WTC11 (cell line): ENCODE measurements around the gene CLDN2. TPM values are rescaled to one million over a fixed set of nuclear protein-coding genes. Genes with fewer than 3 reads are reported as not detected.

Source experiments
- AR ChIP-seq: fragments of 250-450 bp; sonication (Bioruptor Pico); IDR thresholded peaks from 2 replicates; pipeline ENCODE4 v1.9.0; 2021; ENCODE audit warnings: mild to moderate bottlenecking
- ATF1 ChIP-seq: sonication (generic); formaldehyde crosslinking; IDR thresholded peaks from 2 replicates; pipeline ENCODE4 v1.8.1; 2023; ENCODE audit warnings: mild to moderate bottlenecking, moderate library complexity, missing genetic modification reagents
- E2F1 ChIP-seq: sonication (generic); formaldehyde crosslinking; IDR thresholded peaks from 2 replicates; pipeline ENCODE4 v1.8.0; 2022; ENCODE audit warnings: mild to moderate bottlenecking, missing genetic modification reagents
- FOXJ3 ChIP-seq: sonication (generic); formaldehyde crosslinking; IDR thresholded peaks from 2 replicates; pipeline ENCODE4 v1.9.0; 2021; ENCODE audit warnings: missing genetic modification reagents, mild to moderate bottlenecking, borderline replicate concordance
- KAT7 ChIP-seq: sonication (generic); formaldehyde crosslinking; IDR thresholded peaks from 2 replicates; pipeline ENCODE4 v1.8.1; 2023; ENCODE audit warnings: missing genetic modification reagents, mild to moderate bottlenecking, borderline replicate concordance
- NR1H2 ChIP-seq: sonication (generic); formaldehyde crosslinking; IDR thresholded peaks from 2 replicates; pipeline ENCODE4 v1.9.0; 2021; ENCODE audit warnings: mild to moderate bottlenecking, moderate library complexity, missing genetic modification reagents
- OVOL2 ChIP-seq: fragments of 250-450 bp; sonication (Bioruptor Pico); IDR thresholded peaks from 2 replicates; pipeline ENCODE4 v1.9.0; 2021; ENCODE audit warnings: mild to moderate bottlenecking, borderline replicate concordance
- PRDM15 ChIP-seq: sonication (generic); formaldehyde crosslinking; IDR thresholded peaks from 2 replicates; pipeline ENCODE4 v1.8.0; 2022; ENCODE audit warnings: missing genetic modification reagents
- RELA ChIP-seq: sonication (generic); formaldehyde crosslinking; IDR thresholded peaks from 2 replicates; pipeline ENCODE4 v1.8.1; 2022; ENCODE audit warnings: missing genetic modification reagents, mild to moderate bottlenecking, borderline replicate concordance
- RORB ChIP-seq: fragments of 250-450 bp; sonication (Bioruptor Pico); IDR thresholded peaks from 2 replicates; pipeline ENCODE4 v1.9.0; 2021; ENCODE audit warnings: mild to moderate bottlenecking
- USF2 ChIP-seq: sonication (generic); formaldehyde crosslinking; IDR thresholded peaks from 2 replicates; pipeline ENCODE4 v1.8.1; 2023; ENCODE audit warnings: mild to moderate bottlenecking, missing genetic modification reagents, moderate library complexity
- ZNF317 ChIP-seq: sonication (generic); formaldehyde crosslinking; IDR thresholded peaks from 2 replicates; pipeline ENCODE4 v1.8.1; 2023; ENCODE audit warnings: low read depth, mild to moderate bottlenecking, moderate library complexity, missing genetic modification reagents, borderline replicate concordance
- ZNF416 ChIP-seq: fragments of 250-450 bp; sonication (Bioruptor Pico); IDR thresholded peaks from 2 replicates; pipeline ENCODE4 v1.9.0; 2021; ENCODE audit warnings: mild to moderate bottlenecking, inconsistent platforms
- ZNF532 ChIP-seq: fragments of 250-450 bp; sonication (Bioruptor Pico); IDR thresholded peaks from 2 replicates; pipeline ENCODE4 v1.9.0; 2021; ENCODE audit warnings: mild to moderate bottlenecking, borderline replicate concordance
- total RNA-seq: library from RNA; stranded (reverse); gene quantifications from 3 replicates; pipeline ENCODE4 v1.2.3, GENCODE V29; 2021
- TF ChIP-seq, protein P1 (sequence below): sonication (generic); formaldehyde crosslinking; IDR thresholded peaks from 2 replicates; pipeline ENCODE4 v1.8.0; 2022; ENCODE audit warnings: mild to moderate bottlenecking, missing genetic modification reagents

Gene CLDN2
- total RNA-seq, 1 experiment from 2014 or later: 0.11 TPM

- no peak for TF ChIP-seq ZNF532
- TF ChIP-seq AR (CRISPR knock-in tag): no peak
- TF ChIP-seq E2F1 (CRISPR knock-in tag): no peak
- TF ChIP-seq USF2 (CRISPR knock-in tag): no peak
- TF ChIP-seq FOXJ3 (CRISPR knock-in tag): no peak
- no peak for TF ChIP-seq RORB (CRISPR knock-in tag)
- TF ChIP-seq ZNF416 (CRISPR knock-in tag): no peak
- no peak for TF ChIP-seq RELA (CRISPR knock-in tag)
- TF ChIP-seq ATF1 (CRISPR knock-in tag): no peak
- TF ChIP-seq, protein P1, sequence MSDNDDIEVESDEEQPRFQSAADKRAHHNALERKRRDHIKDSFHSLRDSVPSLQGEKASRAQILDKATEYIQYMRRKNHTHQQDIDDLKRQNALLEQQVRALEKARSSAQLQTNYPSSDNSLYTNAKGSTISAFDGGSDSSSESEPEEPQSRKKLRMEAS (CRISPR knock-in tag): no peak
- no peak for TF ChIP-seq OVOL2 (CRISPR knock-in tag)
- TF ChIP-seq ZNF317 (CRISPR knock-in tag): no peak
- no peak for TF ChIP-seq PRDM15 (CRISPR knock-in tag)
- TF ChIP-seq KAT7 (CRISPR knock-in tag): no peak
- TF ChIP-seq NR1H2: no peak
These were observed 16.0 kb downstream of the CLDN2 start (continued) for GRCh38 chrX:106936246-106936645.
